Karpas-422 (cell line): ENCODE data around the gene C10orf95. TPM values are rescaled to one million over a fixed set of nuclear protein-coding genes. Genes with fewer than 3 reads are reported as not detected.

Experiments
- DNase-seq: peaks from one replicate; pipeline ENCODE4 v3.0.0-alpha.2; 2015
- H2AFZ ChIP-seq: fragments of 200-600 bp; sonication (generic); 2 replicates; pipeline ENCODE4 v1.6.1; 2014; ENCODE audit warnings: antibody characterized with exemption, low read length, mixed read lengths
- H3K27ac ChIP-seq: fragments of 200-600 bp; sonication (generic); 2 replicates; pipeline ENCODE4 v1.5.1; 2014; ENCODE audit warnings: mild to moderate bottlenecking, low read length, moderate library complexity
- H3K27me3 ChIP-seq: fragments of 200-600 bp; sonication (generic); 2 replicates; pipeline ENCODE4 v1.6.1; 2014; ENCODE audit warnings: low read length, mixed read lengths
- H3K36me3 ChIP-seq: fragments of 200-600 bp; sonication (generic); 2 replicates; pipeline ENCODE4 v1.6.1; 2014; ENCODE audit warnings: low read length, mixed read lengths; ENCODE audit not compliant: insufficient read depth
- H3K4me1 ChIP-seq: fragments of 200-600 bp; sonication (generic); 2 replicates; pipeline ENCODE4 v1.6.1; 2014; ENCODE audit warnings: mild to moderate bottlenecking, low read length, mixed read lengths
- H3K4me2 ChIP-seq: fragments of 200-600 bp; sonication (generic); 2 replicates; pipeline ENCODE4 v1.6.1; 2014; ENCODE audit warnings: low read length, low read depth, mild to moderate bottlenecking; ENCODE audit not compliant: poor library complexity, severe bottlenecking
- H3K4me3 ChIP-seq: fragments of 200-600 bp; sonication (generic); 2 replicates; pipeline ENCODE4 v1.5.1; 2014; ENCODE audit warnings: mild to moderate bottlenecking, antibody characterized with exemption, low read length, mixed read lengths
- H3K79me2 ChIP-seq: fragments of 200-600 bp; sonication (generic); 2 replicates; pipeline ENCODE4 v1.6.1; 2014; ENCODE audit warnings: mild to moderate bottlenecking, low read length, mixed read lengths
- H3K9ac ChIP-seq: fragments of 200-600 bp; sonication (generic); 2 replicates; pipeline ENCODE4 v1.6.0; 2014; ENCODE audit warnings: low read length
- H3K9me2 ChIP-seq: fragments of 200-600 bp; sonication (generic), shearing (Covaris generic); replicated peaks from 2 replicates; pipeline ENCODE4 v1.6.0; 2014; ENCODE audit warnings: mild to moderate bottlenecking, low read length, moderate library complexity; ENCODE audit not compliant: insufficient read depth
- H3K9me3 ChIP-seq: fragments of 300-700, 200-600 bp; sonication (generic); 2 replicates; pipeline ENCODE4 v1.6.1; 2014; ENCODE audit warnings: low read length, mixed read lengths
- H4K20me1 ChIP-seq: fragments of 200-600 bp; sonication (generic); 2 replicates; pipeline ENCODE4 v1.6.1; 2014; ENCODE audit warnings: mild to moderate bottlenecking, antibody characterized with exemption, low read length, low read depth; ENCODE audit not compliant: insufficient read depth
- total RNA-seq: library from RNA; depleted of rRNA; stranded (reverse); fragments of >200 nt; shearing (Covaris generic); gene quantifications from 2 replicates; pipeline ENCODE4 v1.2.3, GENCODE V29; 2014; ENCODE audit warnings: low replicate concordance

The C10orf95 gene
- total RNA-seq, 1 experiment from 2014 or later, result 0.78 TPM

GRCh38 chr10:102420181-102420713 lies 31.1 kb downstream of the C10orf95 start:
- Histone ChIP-seq H4K20me1 (no peaks in the 10 kb centered on the region), H3K4me3 (peak overlapping the region; percentile 78)
- no peak for DNase-seq

GRCh38 chr10:102419269-102420180 lies 31.8 kb downstream of the C10orf95 start:
- Histone ChIP-seq H3K79me2 (no peaks in the 10 kb centered on the region), H3K4me1 (peaks cover 12% of the 10 kb centered on the region), H3K27me3 (no peaks in the 10 kb centered on the region), H3K9me3 (no peaks in the 10 kb centered on the region), H3K4me2 (peak overlapping the region; percentile 80), H3K36me3 (no peaks in the 10 kb centered on the region), H2AFZ (no peak overlapping the region), H3K27ac (no peak overlapping the region), H3K4me3 (peak overlapping the region; percentile 78), H4K20me1 (no peaks in the 10 kb centered on the region), H3K9ac (peak overlapping the region; percentile 72), H3K9me2 (no peaks in the 10 kb centered on the region)
- peak; percentile 81 for DNase-seq

More at GRCh38 chr10:102420181-102420713, 31.1 kb downstream of the C10orf95 start:
- Histone ChIP-seq H3K4me2 (peak overlapping the region; percentile 80), H3K9ac (peak overlapping the region; percentile 72), H3K9me3 (no peaks in the 10 kb centered on the region), H3K27ac (peak overlapping the region; percentile 71), H3K9me2 (no peaks in the 10 kb centered on the region), H3K36me3 (no peaks in the 10 kb centered on the region), H3K4me1 (peaks cover 12% of the 10 kb centered on the region), H2AFZ (no peak overlapping the region), H3K79me2 (no peaks in the 10 kb centered on the region), H3K27me3 (no peaks in the 10 kb centered on the region)

- Histone ChIP-seq H3K79me2 (no peaks in the 10 kb centered on the region), H3K9me3 (no peaks in the 10 kb centered on the region), H3K36me3 (no peaks in the 10 kb centered on the region), H3K4me1 (peaks cover 12% of the 10 kb centered on the region), H3K9ac (peak within 1 kb of the TSS; percentile 72), H3K4me2 (peak within 1 kb of the TSS; percentile 80), H4K20me1 (no peaks in the 10 kb centered on the region), H2AFZ (no peak within 1 kb of the TSS), H3K27ac (no peak within 1 kb of the TSS), H3K27me3 (no peaks in the 10 kb centered on the region), H3K9me2 (no peaks in the 10 kb centered on the region), H3K4me3 (peak within 1 kb of the TSS; percentile 78)
- no peak for DNase-seq
Observed at GRCh38 chr10:102418622-102419268, 32.6 kb downstream of the C10orf95 start, which contains the start of gene PSD. Gene PSD, minus strand, starts transcription at chr10:102418785. Its CDS starts 1,747 bp downstream, at chr10:102417038.

GRCh38 chr10:102416695-102417094 lies 34.6 kb downstream of the C10orf95 start:
- DNase-seq, result no peak
- H2AFZ ChIP-seq, result no peak overlapping the region
- no peak overlapping the region for H3K4me3 ChIP-seq
- H3K4me1 ChIP-seq, result peaks cover 15% of the 10 kb centered on the region
- H3K9me2 ChIP-seq, result no peaks in the 10 kb centered on the region
- H4K20me1 ChIP-seq, result no peaks in the 10 kb centered on the region
- no peak overlapping the region for H3K9ac ChIP-seq
- no peaks in the 10 kb centered on the region for H3K27me3 ChIP-seq
- H3K79me2 ChIP-seq, result no peaks in the 10 kb centered on the region
- H3K4me2 ChIP-seq, result no peak overlapping the region
- no peaks in the 10 kb centered on the region for H3K36me3 ChIP-seq
- H3K9me3 ChIP-seq, result no peaks in the 10 kb centered on the region
- no peak overlapping the region for H3K27ac ChIP-seq

- Histone ChIP-seq H3K9ac (no peak overlapping the region), H4K20me1 (no peaks in the 10 kb centered on the region), H2AFZ (no peak overlapping the region), H3K27ac (no peak overlapping the region), H3K9me3 (no peaks in the 10 kb centered on the region), H3K36me3 (no peaks in the 10 kb centered on the region), H3K4me3 (no peak overlapping the region), H3K79me2 (no peaks in the 10 kb centered on the region), H3K4me1 (peaks cover 13% of the 10 kb centered on the region), H3K9me2 (no peaks in the 10 kb centered on the region), H3K4me2 (no peak overlapping the region), H3K27me3 (no peaks in the 10 kb centered on the region)
- DNase-seq, result no peak
Observed at GRCh38 chr10:102416283-102416682, 35.1 kb downstream of the C10orf95 start.

GRCh38 chr10:102414749-102415148 lies 36.6 kb downstream of the C10orf95 start:
- H3K79me2 ChIP-seq, result no peaks in the 10 kb centered on the region
- no peaks in the 10 kb centered on the region for H4K20me1 ChIP-seq
- H2AFZ ChIP-seq, result no peak overlapping the region
- no peak overlapping the region for H3K9ac ChIP-seq
- H3K4me2 ChIP-seq, result no peak overlapping the region
- H3K4me1 ChIP-seq, result peaks cover 13% of the 10 kb centered on the region
- H3K9me3 ChIP-seq, result no peaks in the 10 kb centered on the region
- DNase-seq, result no peak
- H3K9me2 ChIP-seq, result no peaks in the 10 kb centered on the region
- H3K27me3 ChIP-seq, result no peaks in the 10 kb centered on the region
- no peaks in the 10 kb centered on the region for H3K36me3 ChIP-seq
- no peak overlapping the region for H3K4me3 ChIP-seq
- H3K27ac ChIP-seq, result no peak overlapping the region

- H2AFZ ChIP-seq, result no peak overlapping the region
- peaks cover 9% of the 10 kb centered on the region for H3K4me1 ChIP-seq
- no peaks in the 10 kb centered on the region for H3K27me3 ChIP-seq
- no peaks in the 10 kb centered on the region for H4K20me1 ChIP-seq
- no peaks in the 10 kb centered on the region for H3K79me2 ChIP-seq
- no peaks in the 10 kb centered on the region for H3K9me3 ChIP-seq
- no peak overlapping the region for H3K4me2 ChIP-seq
- no peak overlapping the region for H3K4me3 ChIP-seq
- no peak overlapping the region for H3K27ac ChIP-seq
- DNase-seq, result no peak
- no peak overlapping the region for H3K9ac ChIP-seq
- no peaks in the 10 kb centered on the region for H3K36me3 ChIP-seq
- H3K9me2 ChIP-seq, result no peaks in the 10 kb centered on the region
Observed at GRCh38 chr10:102413806-102414561, 37.4 kb downstream of the C10orf95 start.
